ENCODE measurements around the gene DIPK1B. TPM values are rescaled to one million over a fixed set of nuclear protein-coding genes. Genes with fewer than 3 reads are reported as not detected.

Gene DIPK1B
- polyA plus RNA-seq, 1 donor from 2014 or later: 65.1 TPM

DNA sequence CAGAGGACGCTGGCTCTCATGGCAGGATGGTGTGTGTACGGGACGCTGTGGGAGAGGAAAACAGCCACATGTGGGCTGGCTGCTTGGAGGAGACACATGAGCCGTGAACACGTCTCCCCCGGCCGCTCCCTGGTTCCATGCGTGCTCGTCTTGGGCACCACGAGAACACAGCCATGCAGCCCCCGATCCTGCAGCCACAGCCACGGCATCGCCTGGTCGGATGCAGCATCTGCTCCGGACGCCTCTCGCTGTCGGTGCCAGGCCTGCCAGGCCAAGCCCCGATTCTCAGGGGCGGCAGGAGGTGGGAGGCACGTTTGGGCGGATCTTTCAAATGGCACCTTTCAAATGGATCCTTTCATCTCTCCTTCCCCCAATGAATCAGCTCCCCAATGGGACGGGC, 27.1 kb downstream of the DIPK1B start:
- no peak overlapping the region for H3K9ac ChIP-seq (ENCODE audit: low read length)
- no peaks in the 10 kb centered on the region for H3K27me3 ChIP-seq (ENCODE audit: insufficient read depth, low read depth, low read length)
- H3F3A ChIP-seq (ENCODE audit: insufficient read depth, low read length, poor library complexity, severe bottlenecking): no peaks in the 10 kb centered on the region

GRCh38 chr9:136740069-136740468, 27.7 kb downstream of the DIPK1B start:
- Histone ChIP-seq H3F3A (ENCODE audit: insufficient read depth, low read length, poor library complexity, severe bottlenecking) (no peaks in the 10 kb centered on the region), H3K27ac (ENCODE audit: low read length) (no peak overlapping the region), H3K79me2 (replicated peaks; ENCODE audit: insufficient read depth, low read length) (no peaks in the 10 kb centered on the region), H3K9ac (ENCODE audit: low read length) (no peak overlapping the region), H3K27me3 (ENCODE audit: insufficient read depth, low read depth, low read length) (no peaks in the 10 kb centered on the region), H3K4me3 (ENCODE audit: low read length) (no peak overlapping the region), H2AFZ (ENCODE audit: low read depth, low read length) (no peak overlapping the region), H3K4me2 (ENCODE audit: low read length) (no peak overlapping the region), H4K20me1 (ENCODE audit: insufficient read depth) (no peaks in the 10 kb centered on the region), H3K9me2 (ENCODE audit: insufficient read depth, low read length) (no peaks in the 10 kb centered on the region), H3K36me3 (ENCODE audit: insufficient read depth, low read length) (no peaks in the 10 kb centered on the region), H3K9me3 (ENCODE audit: low read length) (no peaks in the 10 kb centered on the region)
- TF ChIP-seq MXI1 (conservative IDR thresholded peaks at IDR 0.05; ENCODE audit: poor library complexity, severe bottlenecking) (no peak), RAD21 (conservative IDR thresholded peaks at IDR 0.05) (no peak), POLR2AphosphoS5 (IDR thresholded peaks at IDR 0.05) (no peak), TAF1 (IDR thresholded peaks at IDR 0.05; ENCODE audit: low read depth) (no peak), REST (IDR thresholded peaks at IDR 0.05; ENCODE audit: borderline replicate concordance) (no peak), EP300 (conservative IDR thresholded peaks at IDR 0.05; ENCODE audit: poor library complexity, severe bottlenecking) (no peak), SMC3 (conservative IDR thresholded peaks at IDR 0.05; ENCODE audit: poor library complexity) (no peak)
- TF ChIP-seq, protein P1, sequence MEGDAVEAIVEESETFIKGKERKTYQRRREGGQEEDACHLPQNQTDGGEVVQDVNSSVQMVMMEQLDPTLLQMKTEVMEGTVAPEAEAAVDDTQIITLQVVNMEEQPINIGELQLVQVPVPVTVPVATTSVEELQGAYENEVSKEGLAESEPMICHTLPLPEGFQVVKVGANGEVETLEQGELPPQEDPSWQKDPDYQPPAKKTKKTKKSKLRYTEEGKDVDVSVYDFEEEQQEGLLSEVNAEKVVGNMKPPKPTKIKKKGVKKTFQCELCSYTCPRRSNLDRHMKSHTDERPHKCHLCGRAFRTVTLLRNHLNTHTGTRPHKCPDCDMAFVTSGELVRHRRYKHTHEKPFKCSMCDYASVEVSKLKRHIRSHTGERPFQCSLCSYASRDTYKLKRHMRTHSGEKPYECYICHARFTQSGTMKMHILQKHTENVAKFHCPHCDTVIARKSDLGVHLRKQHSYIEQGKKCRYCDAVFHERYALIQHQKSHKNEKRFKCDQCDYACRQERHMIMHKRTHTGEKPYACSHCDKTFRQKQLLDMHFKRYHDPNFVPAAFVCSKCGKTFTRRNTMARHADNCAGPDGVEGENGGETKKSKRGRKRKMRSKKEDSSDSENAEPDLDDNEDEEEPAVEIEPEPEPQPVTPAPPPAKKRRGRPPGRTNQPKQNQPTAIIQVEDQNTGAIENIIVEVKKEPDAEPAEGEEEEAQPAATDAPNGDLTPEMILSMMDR (IDR thresholded peaks at IDR 0.05; ENCODE audit: poor library complexity, severe bottlenecking): no peak

More for the DNA sequence above, 27.1 kb downstream of the DIPK1B start:
- no peaks in the 10 kb centered on the region for H3K9me2 ChIP-seq (ENCODE audit: insufficient read depth, low read length)
- H3K4me3 ChIP-seq (ENCODE audit: low read length): no peak overlapping the region
- H3K27ac ChIP-seq (ENCODE audit: low read length): no peak overlapping the region
- H3K9me3 ChIP-seq (ENCODE audit: low read length): no peaks in the 10 kb centered on the region
- H2AFZ ChIP-seq (ENCODE audit: low read depth, low read length): no peak overlapping the region
- H4K20me1 ChIP-seq (ENCODE audit: insufficient read depth): no peaks in the 10 kb centered on the region
- TF ChIP-seq, protein P1 (IDR thresholded peaks at IDR 0.05; ENCODE audit: poor library complexity, severe bottlenecking): no peak
- TF ChIP-seq EZH2 (IDR thresholded peaks at IDR 0.05; ENCODE audit: borderline replicate concordance, insufficient read depth, low read length, poor library complexity, severe bottlenecking) (no peak), TAF1 (IDR thresholded peaks at IDR 0.05; ENCODE audit: low read depth) (no peak), MXI1 (conservative IDR thresholded peaks at IDR 0.05; ENCODE audit: poor library complexity, severe bottlenecking) (no peak), EP300 (conservative IDR thresholded peaks at IDR 0.05; ENCODE audit: poor library complexity, severe bottlenecking) (no peak), REST (IDR thresholded peaks at IDR 0.05; ENCODE audit: borderline replicate concordance) (no peak), POLR2AphosphoS5 (IDR thresholded peaks at IDR 0.05) (no peak), SMC3 (conservative IDR thresholded peaks at IDR 0.05; ENCODE audit: poor library complexity) (no peak), RAD21 (conservative IDR thresholded peaks at IDR 0.05) (no peak)
- no peaks in the 10 kb centered on the region for H3K36me3 ChIP-seq (ENCODE audit: insufficient read depth, low read length)
- no peaks in the 10 kb centered on the region for H3K79me2 ChIP-seq (replicated peaks; ENCODE audit: insufficient read depth, low read length)
- H3K4me2 ChIP-seq (ENCODE audit: low read length): no peak overlapping the region

Measured in neural cell (in vitro differentiated cells).